ENCODE data around the gene CORO2B. TPM values are rescaled to one million over a fixed set of nuclear protein-coding genes. Genes with fewer than 3 reads are reported as not detected.
"Not testable (repeated sequence)": the region's sequence is repeated elsewhere in the genome, so short reads cannot be mapped to it uniquely, and the experiment has no call there.

CORO2B gene
- total RNA-seq, 1 donor from 2014 or later, result 6.6 TPM

- intact Hi-C loops (cut with DNase I), result no loop called here
- no peak for ATAC-seq (ENCODE audit: poor library complexity)
Observed at GRCh38 chr15:68632101-68632500, 53.3 kb downstream of the CORO2B start.

DNA sequence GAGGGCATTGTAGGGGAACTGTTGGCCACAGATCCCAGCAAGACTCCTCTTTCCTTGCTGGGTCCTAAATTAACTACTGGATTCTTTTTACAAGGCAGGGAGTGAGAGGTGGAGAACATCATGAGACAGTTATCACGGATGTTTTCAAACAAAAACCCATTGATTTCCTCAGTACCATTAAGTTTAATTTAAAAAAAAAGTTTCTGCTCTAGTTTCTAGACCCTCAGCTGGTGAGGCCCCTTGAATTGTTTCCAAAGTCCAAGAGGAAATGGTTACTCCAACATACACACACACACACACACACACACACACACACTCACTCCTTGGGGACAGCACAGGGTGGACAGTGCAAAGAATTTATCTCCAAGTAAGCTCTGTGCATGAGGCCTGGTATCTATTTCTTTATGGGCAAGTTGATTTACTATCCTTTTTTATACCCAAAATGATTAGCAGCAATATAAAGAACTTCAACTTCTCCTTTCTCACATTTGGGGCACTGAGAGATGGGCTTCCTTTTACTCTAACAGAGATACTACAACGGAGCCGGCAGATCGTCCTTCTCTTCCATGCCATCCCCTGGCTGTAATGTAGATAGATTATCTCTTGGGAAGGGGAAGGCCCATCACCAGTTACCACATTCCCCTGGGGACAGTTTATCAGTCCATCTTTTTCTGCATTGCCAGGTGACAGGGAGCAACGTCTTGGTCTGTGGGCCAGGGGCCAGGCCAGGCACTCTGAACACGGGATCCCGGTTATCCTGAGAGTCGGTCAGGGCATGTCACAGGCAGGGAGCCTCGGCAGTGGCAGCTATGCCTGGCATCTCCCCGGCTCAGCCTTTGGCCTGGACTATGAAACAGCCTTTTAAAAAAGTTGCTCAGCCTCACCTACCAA, 54.7 kb downstream of the CORO2B start:
- DNase-seq, result peak; percentile 62
- peak; percentile 58 for ATAC-seq (ENCODE audit: poor library complexity)
- intact Hi-C loops (cut with DNase I), result no loop called here

More at GRCh38 chr15:68632101-68632500, 53.3 kb downstream of the CORO2B start:
- DNase-seq, result no peak

- intact Hi-C loops (cut with DNase I), result no loop called here
- ATAC-seq (ENCODE audit: poor library complexity) (no peak), DNase-seq (no peak)
Observed at GRCh38 chr15:68634122-68634482, 55.3 kb downstream of the CORO2B start.

DNA sequence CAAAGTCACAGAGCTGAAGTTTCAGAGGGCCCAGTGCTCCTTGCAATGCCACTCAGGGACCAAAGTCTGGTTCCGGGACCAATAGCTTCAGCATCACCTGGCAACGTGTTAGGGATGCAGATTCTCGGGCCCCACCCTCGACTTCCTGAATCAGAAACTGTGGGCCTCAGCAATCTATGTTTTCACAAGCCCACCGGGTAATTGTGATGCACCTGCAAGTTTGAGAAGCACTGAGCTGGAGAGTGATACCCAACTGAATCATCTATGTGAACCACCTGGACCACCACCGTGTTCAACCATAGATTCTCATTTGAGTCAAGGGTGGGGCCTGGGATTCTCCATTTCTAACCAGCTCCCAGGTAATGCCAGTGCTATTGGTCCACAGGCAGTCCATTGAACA, 55.7 kb downstream of the CORO2B start:
- intact Hi-C loops (cut with DNase I), result no loop called here
- no peak for DNase-seq
- no peak for ATAC-seq (ENCODE audit: poor library complexity)

DNA sequence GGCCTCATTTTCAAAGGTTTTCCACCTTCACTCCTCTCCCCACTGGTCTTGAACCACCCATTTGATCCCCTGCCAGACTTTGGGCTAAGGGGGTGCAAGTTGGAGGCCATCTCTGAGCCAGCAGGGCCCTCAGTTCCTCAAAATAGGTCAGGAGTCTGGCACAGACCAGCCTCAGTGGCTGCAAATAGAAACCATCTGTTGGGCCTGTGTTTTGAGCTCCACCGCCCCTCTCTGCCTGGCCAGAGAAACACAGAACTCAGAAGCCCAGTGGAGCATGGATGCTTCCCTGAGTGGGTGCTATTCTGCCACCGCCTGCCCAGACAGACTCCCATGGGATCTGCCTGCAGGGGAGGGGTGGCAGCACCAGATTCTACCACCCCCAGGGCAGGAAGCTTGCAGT, 56.3 kb downstream of the CORO2B start:
- intact Hi-C loops (cut with DNase I), result no loop called here
- DNase-seq (peak; percentile 68), ATAC-seq (ENCODE audit: poor library complexity) (peak; percentile 71)

GRCh38 chr15:68636256-68636655, 57.5 kb downstream of the CORO2B start:
- intact Hi-C loops (cut with DNase I), result no loop called here
- ATAC-seq (ENCODE audit: poor library complexity), result no peak
- no peak for DNase-seq

- ATAC-seq (ENCODE audit: poor library complexity), result peak; percentile 63
- peak; percentile 83 for DNase-seq
- intact Hi-C loops (cut with DNase I), result no loop called here
Observed at GRCh38 chr15:68637767-68638404, 59.1 kb downstream of the CORO2B start.

DNA sequence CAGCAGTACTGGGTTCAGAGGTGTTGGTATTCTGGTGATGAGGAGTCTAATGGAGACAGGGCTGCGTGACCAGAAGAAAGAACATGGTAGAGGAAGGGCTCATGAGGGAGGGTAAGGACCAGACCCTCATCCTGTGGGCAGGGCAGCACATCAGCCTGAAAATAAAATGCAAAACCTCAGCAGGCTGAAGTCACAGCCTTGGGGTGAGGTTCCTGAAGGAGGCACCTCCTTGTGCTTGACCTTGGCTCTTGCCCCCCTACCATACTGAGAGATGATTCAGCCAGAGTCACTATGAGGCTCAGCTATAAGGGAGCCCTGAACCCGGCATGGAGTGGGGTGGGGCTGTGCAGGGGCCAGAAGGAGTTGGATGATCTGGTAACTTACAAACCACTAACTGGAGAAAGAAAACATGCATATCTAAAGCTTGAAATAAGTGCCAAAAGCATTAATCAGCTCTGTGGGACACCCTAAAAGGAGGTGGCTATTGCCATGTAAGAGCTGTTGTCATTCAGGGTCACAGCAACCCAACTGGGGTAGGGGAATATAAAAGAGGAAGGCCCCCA, 60.2 kb downstream of the CORO2B start:
- no peak for ATAC-seq (ENCODE audit: poor library complexity)
- DNase-seq, result no peak
- intact Hi-C loops (cut with DNase I), result no loop called here

- intact Hi-C loops (cut with DNase I), result no loop called here
- no peak for ATAC-seq (ENCODE audit: poor library complexity)
- DNase-seq, result no peak
Observed at GRCh38 chr15:68639926-68640600, 61.3 kb downstream of the CORO2B start.

DNA sequence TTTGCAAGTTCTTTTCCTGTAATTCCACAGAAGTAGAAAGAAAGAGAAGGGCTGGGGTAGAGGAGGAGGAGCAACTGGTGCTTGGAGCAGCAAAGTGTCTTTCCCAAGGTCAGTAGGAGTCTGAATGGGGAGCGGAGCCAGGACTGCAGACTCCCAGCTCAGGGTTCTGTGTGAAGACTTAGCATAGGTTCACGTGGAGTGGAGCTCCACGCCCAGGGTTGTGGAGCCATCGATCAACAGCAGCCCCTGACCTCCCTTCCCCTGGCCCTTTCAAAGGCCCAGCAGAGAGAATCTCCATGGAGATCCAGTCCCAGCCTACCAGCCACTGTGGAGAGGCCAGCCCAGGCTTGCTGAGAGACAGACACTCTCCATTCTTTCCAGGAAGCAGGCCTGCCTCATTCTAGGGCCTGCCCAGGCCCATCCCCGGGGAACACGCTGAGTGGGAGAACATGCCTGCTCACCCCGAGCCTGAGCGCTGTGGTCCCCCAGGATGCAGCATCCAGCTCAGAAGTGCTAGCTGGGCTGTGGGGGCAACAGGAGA, 62.1 kb downstream of the CORO2B start:
- ATAC-seq (ENCODE audit: poor library complexity) (peak; percentile 40), DNase-seq (peak; percentile 68)
- intact Hi-C loops (cut with DNase I), result no loop called here

DNA sequence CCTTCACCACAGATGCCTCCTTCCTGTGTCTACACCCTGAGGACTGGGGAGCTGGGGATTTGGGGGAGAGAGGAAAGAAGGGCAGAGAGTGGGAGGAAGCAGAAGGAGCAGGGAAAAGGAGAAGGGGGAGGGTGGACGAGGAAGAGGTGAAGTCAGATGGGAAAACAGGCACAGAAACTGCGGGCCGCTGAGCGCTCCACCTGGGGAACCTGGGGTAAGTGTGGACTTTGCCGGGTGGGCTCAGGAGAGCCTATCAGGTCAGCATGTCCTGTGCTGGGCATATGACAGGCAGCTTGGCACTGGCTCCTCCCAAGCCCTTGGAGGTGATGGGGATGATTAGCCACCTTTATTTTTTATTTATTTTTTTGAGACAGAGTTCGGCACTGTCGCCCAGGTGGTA, 62.6 kb downstream of the CORO2B start:
- intact Hi-C loops (cut with DNase I), result no loop called here
- ATAC-seq (ENCODE audit: poor library complexity), result no peak
- no peak for DNase-seq

GRCh38 chr15:68642491-68642845, 63.7 kb downstream of the CORO2B start:
- no peak for ATAC-seq (ENCODE audit: poor library complexity)
- intact Hi-C loops (cut with DNase I), result no loop called here
- DNase-seq, result no peak

DNA sequence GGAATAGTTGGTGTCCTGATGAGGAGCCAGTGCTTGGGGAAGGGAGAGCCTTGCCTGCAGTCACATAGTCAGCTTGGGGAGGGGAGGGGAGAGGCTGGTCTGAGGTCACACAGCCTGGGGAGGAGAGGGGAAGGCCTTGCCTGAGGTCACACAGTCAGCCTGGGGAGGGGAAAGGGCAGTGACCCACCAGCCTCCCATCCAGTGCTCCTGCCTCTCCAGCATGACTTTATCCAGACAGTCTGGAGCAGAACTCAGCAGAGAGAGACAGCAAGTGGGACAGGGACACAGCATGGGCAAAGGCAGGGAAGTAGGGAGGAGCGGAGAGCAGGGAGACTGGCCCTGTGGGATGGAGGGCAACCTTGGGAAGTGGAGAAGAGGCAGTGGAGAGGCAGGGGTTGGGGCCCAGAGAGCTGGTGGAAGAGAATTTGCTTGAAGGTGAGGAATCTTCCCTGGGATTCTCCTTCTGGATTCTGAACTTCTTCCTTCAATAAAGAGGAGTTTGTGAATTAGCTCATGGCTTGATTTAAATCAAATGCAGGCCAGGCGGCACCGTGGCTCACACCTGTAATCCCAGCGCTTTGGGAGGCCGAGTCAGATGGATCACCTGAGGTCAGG, 64.5 kb downstream of the CORO2B start:
- DNase-seq, result no peak
- no peak for ATAC-seq (ENCODE audit: poor library complexity)
- intact Hi-C loops (cut with DNase I), result no loop called here

- intact Hi-C loops (cut with DNase I), result no loop called here
- DNase-seq (no peak), ATAC-seq (ENCODE audit: poor library complexity) (no peak)
Observed at GRCh38 chr15:68644083-68644904, 65.5 kb downstream of the CORO2B start.

GRCh38 chr15:68644996-68645395, 66.2 kb downstream of the CORO2B start:
- ATAC-seq (ENCODE audit: poor library complexity), result no peak
- intact Hi-C loops (cut with DNase I), result no loop called here
- no peak for DNase-seq

DNA sequence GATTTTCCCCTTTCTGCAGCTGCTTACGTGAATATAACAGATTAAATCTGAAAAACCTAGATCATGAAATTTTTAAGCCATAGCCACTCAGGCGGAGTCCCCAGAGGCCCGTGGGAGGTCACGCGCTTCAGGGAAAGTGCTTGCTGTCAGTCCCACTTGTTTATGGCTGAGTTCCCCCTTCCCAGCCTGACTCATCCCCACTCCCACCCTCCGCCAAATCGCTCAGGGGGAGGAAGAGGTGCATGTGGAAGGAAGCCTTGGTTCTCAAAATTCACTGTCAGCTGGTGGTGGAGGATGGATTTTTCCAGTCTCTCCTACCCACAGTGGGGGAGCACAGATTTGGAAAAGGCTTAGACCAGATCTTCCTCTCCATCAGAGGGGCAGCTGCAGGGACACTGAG, 67.4 kb downstream of the CORO2B start:
- ATAC-seq (ENCODE audit: poor library complexity) (no peak), DNase-seq (no peak)
- intact Hi-C loops (cut with DNase I), result no loop called here

- ATAC-seq (ENCODE audit: poor library complexity) (no peak), DNase-seq (no peak)
- intact Hi-C loops (cut with DNase I), result no loop called here
Observed at GRCh38 chr15:68646696-68647095, 67.9 kb downstream of the CORO2B start.

GRCh38 chr15:68647361-68647760, 68.6 kb downstream of the CORO2B start:
- not testable (repeated sequence) for ATAC-seq (ENCODE audit: poor library complexity); DNase-seq

More at GRCh38 chr15:68647361-68647760, 68.6 kb downstream of the CORO2B start:
- intact Hi-C loops (cut with DNase I), result not testable (repeated sequence)

All from Right ventricle myocardium superior (tissue), 1 donor.